Left lung (tissue), 14 donors: ENCODE data around the gene FAM124B. TPM values are rescaled to one million over a fixed set of nuclear protein-coding genes. Genes with fewer than 3 reads are reported as not detected.

ENCODE experiments used
- ATAC-seq: fragments of 200-7000 bp; cut with Tn5 transposase; one replicate; pipeline ENCODE4 v1.9.1; 2020; ENCODE audit warnings: moderate library complexity
- DNase-seq, 4 donors: peaks; one replicate each; pipeline ENCODE4 v3.0.0-alpha.2; 2013 to 2020
- H3K27ac ChIP-seq, 2 donors: fragments of 200-600 bp; sonication (generic) in 1 of 2; one replicate each; pipeline versions ENCODE4 v1.5.0 to v1.8.0; 2020 to 2021
- H3K27me3 ChIP-seq, 2 donors: fragments of 200-600 bp; sonication (generic) in 1 of 2; one replicate each; pipeline versions ENCODE4 v1.5.0 to v1.8.0; 2020 to 2021
- H3K36me3 ChIP-seq, 2 donors: fragments of 200-600 bp; sonication (generic) in 1 of 2; one replicate each; pipeline versions ENCODE4 v1.5.0 to v1.8.0; 2020 to 2021
- H3K4me1 ChIP-seq, 2 donors: fragments of 200-600 bp; one replicate each; pipeline ENCODE4 v1.8.0; 2021
- H3K4me3 ChIP-seq, 2 donors: fragments of 200-600 bp; sonication (generic) in 1 of 2; one replicate each; pipeline versions ENCODE4 v1.5.0 to v1.8.0; 2020 to 2021; ENCODE audit warnings: mild to moderate bottlenecking in 1 of 2
- H3K9me3 ChIP-seq, 2 donors: fragments of 200-600 bp; sonication (generic) in 1 of 2; one replicate each; pipeline versions ENCODE4 v1.5.0 to v1.8.0; 2020 to 2021
- CTCF ChIP-seq, 2 donors: fragments of 200-600 bp; sonication (generic) in 1 of 2; IDR thresholded peaks; one replicate each; pipeline versions ENCODE4 v1.5.0 to v1.8.0; 2021; ENCODE audit warnings: antibody characterized with exemption in 2 of 2
- intact Hi-C, 2 donors: fragments of 100-400 bp; cut with DNase I; formaldehyde crosslinking; loops; one replicate each; pipeline versions ENCODE4 v1.11.2 to v1.14.2; 2022
- long read RNA-seq, 12 donors: library from polyadenylated mRNA in 2 of 12; unstranded in 2 of 12; transcript quantifications; one replicate each; pipeline ENCODE4 v2.0.0 and lab custom pipeline, GENCODE V29; 2019 to 2026
- polyA plus RNA-seq, 6 donors: library from polyadenylated mRNA; unstranded; fragments of 120-200 nt; gene quantifications; one replicate each; pipeline ENCODE4 v1.2.1, GENCODE V29; 2013; ENCODE audit not compliant: insufficient read length in 6 of 6
- total RNA-seq, 2 donors: library from RNA; stranded (reverse); fragmentation: NEBNext Ultra II Directional; extraction: Animal tissue kit (Norgen Biotek cat#: 25700); gene quantifications; one replicate each; pipeline ENCODE4 v1.2.1, GENCODE V29; 2021
- donor health status: DM: no; HTN: yes; CAD: no.
- donor health status: DM: no; HTN: no; CAD: no.

Gene FAM124B
- total RNA-seq, result 1 to 10 TPM; 1.8 to 3.0 TPM
- 10 to 100 TPM; 16.9 to 35.7 (median 19.2) TPM for polyA plus RNA-seq
- long read RNA-seq, donor 1, transcript FAM124B-203 (2 exons, 2,509 nt), result major isoform, 10 of 13 reads
- long read RNA-seq, donor 1, partial matches to known transcripts, result 0 of 13 reads
- long read RNA-seq, donor 1, other reads (novel, unspliced or antisense), result 0 of 13 reads
- long read RNA-seq, donor 2, partial matches to known transcripts, result 0 of 8 reads
- long read RNA-seq, donor 2, other reads (novel, unspliced or antisense), result 0 of 8 reads
- long read RNA-seq, donor 3, partial matches to known transcripts, result 0 of 5 reads
- long read RNA-seq, donor 3, other reads (novel, unspliced or antisense), result 0 of 5 reads
- long read RNA-seq, donor 4, partial matches to known transcripts, result 0 of 1 reads
- long read RNA-seq, donor 4, other reads (novel, unspliced or antisense), result 0 of 1 reads
- long read RNA-seq, donor 5, transcript FAM124B-203 (2 exons, 2,509 nt), result major isoform, 6 of 9 reads
- long read RNA-seq, donor 5, partial matches to known transcripts, result 0 of 9 reads
- long read RNA-seq, donor 5, other reads (novel, unspliced or antisense), result 0 of 9 reads
- long read RNA-seq, donor 6, transcript FAM124B-203 (2 exons, 2,509 nt), result major isoform, 11 of 14 reads
- long read RNA-seq, donor 6, partial matches to known transcripts, result 0 of 14 reads
- long read RNA-seq, donor 6, other reads (novel, unspliced or antisense), result 0 of 14 reads
- long read RNA-seq, donor 7, transcript FAM124B-203 (2 exons, 2,509 nt), result major isoform, 6 of 8 reads
- long read RNA-seq, donor 7, partial matches to known transcripts, result 0 of 8 reads
- long read RNA-seq, donor 7, other reads (novel, unspliced or antisense), result 0 of 8 reads
- long read RNA-seq, donor 8, transcript FAM124B-203 (2 exons, 2,509 nt), result major isoform, 11 of 14 reads
- long read RNA-seq, donor 8, partial matches to known transcripts, result 0 of 14 reads
- long read RNA-seq, donor 8, other reads (novel, unspliced or antisense), result 0 of 14 reads
- long read RNA-seq, donor 9, result 0 reads
- long read RNA-seq, donor 10, partial matches to known transcripts, result 0 of 6 reads
- long read RNA-seq, donor 10, other reads (novel, unspliced or antisense), result 2 of 6 reads
- long read RNA-seq, donor 11, partial matches to known transcripts, result 0 of 6 reads
- long read RNA-seq, donor 11, other reads (novel, unspliced or antisense), result 0 of 6 reads
- long read RNA-seq, donor 12, partial matches to known transcripts, result 0 of 5 reads
- long read RNA-seq, donor 12, other reads (novel, unspliced or antisense), result 0 of 5 reads

- H3K27ac ChIP-seq, result peak within 1 kb of the TSS; percentile 47 to 76
- peak; percentile 91 for ATAC-seq
Observed at GRCh38 chr2:224401641-224402342, at the start of gene FAM124B. Gene FAM124B, minus strand, starts transcription at chr2:224402107. Its CDS starts 339 bp downstream, at chr2:224401768.

GRCh38 chr2:224449212-224450147 is 47.6 kb upstream of the FAM124B start:
- H3K27ac ChIP-seq, result no peak overlapping the region
- ATAC-seq (peak; percentile 50), DNase-seq (peak in 1 of 4 donors; percentile 35)
- H3K27me3 ChIP-seq, result no peaks in the 10 kb centered on the region
- H3K36me3 ChIP-seq, result no peaks in the 10 kb centered on the region
- no peak overlapping the region for H3K4me3 ChIP-seq
- no peaks in the 10 kb centered on the region for H3K4me1 ChIP-seq
- H3K9me3 ChIP-seq, result no peaks in the 10 kb centered on the region
- intact Hi-C loops, result loop anchor here in 1 of 2 donors (10.0 kb wide), 1 partner anchor 195 kb away; no protein-coding TSS in a partner anchor
- TF ChIP-seq CTCF (IDR thresholded peaks at IDR 0.05), result peak; percentile 16 to 39

More at GRCh38 chr2:224401641-224402342, at the start of gene FAM124B:
- Histone ChIP-seq H3K9me3 (no peaks in the 10 kb centered on the region), H3K36me3 (no peaks in the 10 kb centered on the region), H3K27me3 (no peaks in the 10 kb centered on the region), H3K4me3 (peak within 1 kb of the TSS in 1 of 2 donors; percentile 30), H3K4me1 (peaks cover 0 to 36% of the 10 kb centered on the region in 2 donors)
- DNase-seq, result peak in 3 of 4 donors; percentile 47 to 72 (median 69)
- intact Hi-C loops, result no loop called here
- no peak for TF ChIP-seq CTCF (IDR thresholded peaks at IDR 0.05)

- no peaks in the 10 kb centered on the region for H3K36me3 ChIP-seq
- no peaks in the 10 kb centered on the region for H3K27me3 ChIP-seq
- no peak for TF ChIP-seq CTCF (IDR thresholded peaks at IDR 0.05)
- H3K9me3 ChIP-seq, result no peaks in the 10 kb centered on the region
- H3K4me3 ChIP-seq, result no peak overlapping the region
- no peaks in the 10 kb centered on the region for H3K4me1 ChIP-seq
- ATAC-seq (no peak), DNase-seq (no peak)
- intact Hi-C loops, result no loop called here
- H3K27ac ChIP-seq, result no peak overlapping the region
Observed at GRCh38 chr2:224448236-224448635, 46.3 kb upstream of the FAM124B start.

- TF ChIP-seq CTCF (IDR thresholded peaks at IDR 0.05), result no peak
- Histone ChIP-seq H3K36me3 (no peaks in the 10 kb centered on the region), H3K4me1 (peaks cover 0 to 12% of the 10 kb centered on the region in 2 donors), H3K27ac (no peak overlapping the region), H3K4me3 (no peak overlapping the region), H3K9me3 (no peaks in the 10 kb centered on the region), H3K27me3 (peaks cover 0 to 14% of the 10 kb centered on the region in 2 donors)
- intact Hi-C loops, result no loop called here
- DNase-seq, result no peak
- no peak for ATAC-seq
Observed at GRCh38 chr2:224444783-224445182, 42.9 kb upstream of the FAM124B start.
